Psoas muscle (tissue), 8 donors: ENCODE data around the gene AGFG2. TPM values are rescaled to one million over a fixed set of nuclear protein-coding genes. Genes with fewer than 3 reads are reported as not detected.

Experiments
- ATAC-seq, 4 donors: fragments of 200-7000 bp; cut with Tn5 transposase; one replicate each; pipeline ENCODE4 v1.9.1; 2020; ENCODE audit warnings: moderate library complexity in 3 of 4, mild to moderate bottlenecking in 2 of 4
- DNase-seq, 2 donors: peaks; one replicate each; pipeline ENCODE4 v3.0.0-alpha.2; 2020
- H3K27ac ChIP-seq: fragments of 200-600 bp; one replicate; pipeline ENCODE4 v1.8.0; 2022
- H3K27me3 ChIP-seq, 3 donors: fragments of 200-600 bp in 1 of 3; one replicate each; pipeline versions ENCODE4 v1.6.1 to v1.8.0; 2013 to 2022; ENCODE audit warnings: low read length in 2 of 3, mild to moderate bottlenecking in 2 of 3, moderate library complexity in 1 of 3; ENCODE audit not compliant: insufficient read depth in 3 of 3
- H3K36me3 ChIP-seq, 2 donors: fragments of 200-600 bp in 1 of 2; one replicate each; pipeline versions ENCODE4 v1.6.1 to v1.8.0; 2013 to 2022; ENCODE audit warnings: low read depth in 1 of 2, mild to moderate bottlenecking in 1 of 2, moderate library complexity in 1 of 2; ENCODE audit not compliant: insufficient read depth in 1 of 2
- H3K4me1 ChIP-seq: fragments of 200-600 bp; one replicate; pipeline ENCODE4 v1.8.0; 2022
- H3K4me3 ChIP-seq: fragments of 200-600 bp; one replicate; pipeline ENCODE4 v1.8.0; 2022; ENCODE audit warnings: mild to moderate bottlenecking
- H3K9me3 ChIP-seq: fragments of 200-600 bp; one replicate; pipeline ENCODE4 v1.8.0; 2022
- WGBS, 3 donors: extraction: QIAGEN DNeasy Blood & Tissue Kit; methylation state at CpG; one replicate each; pipeline versions ENCODE4 v1.1.6 to v1.1.7; 2013; 5-methylcytosine and 5-hydroxymethylcytosine counted together
- intact Hi-C, 2 donors: fragments of 100-400 bp; cut with DNase I; formaldehyde crosslinking; loops; one replicate each; pipeline versions ENCODE4 v1.11.0 to v1.14.2; 2022
- polyA plus RNA-seq, 3 donors: library from polyadenylated mRNA; stranded (reverse); fragments of 200-250 nt; gene quantifications; one replicate each; pipeline ENCODE4 v1.2.3, GENCODE V29; 2013
- total RNA-seq, 4 donors: library from RNA; stranded (reverse); fragmentation: NEBNext Ultra II Directional in 2 of 4; extraction: Animal tissue kit (Norgen Biotek cat#: 25700) in 2 of 4; gene quantifications; one replicate each; pipeline versions ENCODE4 v1.2.1 to v1.2.4, GENCODE V29; 2021 to 2023
- TF ChIP-seq, protein P1 (sequence below): fragments of 200-600 bp; IDR thresholded peaks from one replicate; pipeline ENCODE4 v1.8.0; 2022; ENCODE audit warnings: antibody characterized with exemption
- donor health status: healthy with polysubstance abuse.
- donor health status: DM: no; HTN: no; CAD: no; lungs with moderate emphysema.
- donor health status: Bipolar disorder and iron deficiency.
- donor health status: healthy.
- donor health status: DM: yes; HTN: yes; CAD: no.
- donor health status: DM: no; HTN: no; CAD: no.
- donor health status: DM: no; HTN: no; CAD: no.
- donor health status: DM: yes; HTN: yes; CAD: no.

Gene AGFG2
- total and polyA plus RNA-seq, 7 donors, result 4.8 to 14.7 (median 8.8) TPM

DNA sequence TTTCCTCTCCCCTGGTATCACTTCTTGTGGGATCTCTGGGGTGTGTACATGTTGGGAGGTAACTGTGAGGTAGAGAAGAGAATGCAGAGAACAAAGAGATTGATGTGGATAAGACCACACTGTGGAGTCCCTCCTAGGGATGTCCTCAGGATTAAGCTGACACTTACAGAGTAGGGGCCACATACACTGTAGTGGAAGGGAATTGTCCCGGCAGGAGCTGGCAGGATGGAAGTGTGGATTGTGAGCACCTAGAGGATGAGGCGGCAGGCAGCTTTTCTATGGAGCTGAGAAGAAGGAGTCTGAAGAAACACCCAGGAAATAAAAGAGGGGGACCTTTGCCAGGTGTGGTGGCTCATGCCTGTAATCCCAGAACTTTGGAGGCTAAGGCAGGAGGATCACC is 13.5 kb downstream of the AGFG2 start:
- peaks cover 7% of the 10 kb centered on the region for H3K4me1 ChIP-seq
- DNase-seq (no peak), ATAC-seq (no peak)
- 94 to 100% (median 100%) methylated on average over 2 of the region's 2 CpGs for WGBS, 3 donors
- intact Hi-C loops, result no loop called here
- H3K36me3 ChIP-seq, result peaks cover 10 to 54% of the 10 kb centered on the region in 2 donors
- H3K4me3 ChIP-seq, result no peak overlapping the region
- H3K27me3 ChIP-seq, result no peaks in the 10 kb centered on the region
- no peaks in the 10 kb centered on the region for H3K9me3 ChIP-seq
- no peak overlapping the region for H3K27ac ChIP-seq
- TF ChIP-seq, protein P1, sequence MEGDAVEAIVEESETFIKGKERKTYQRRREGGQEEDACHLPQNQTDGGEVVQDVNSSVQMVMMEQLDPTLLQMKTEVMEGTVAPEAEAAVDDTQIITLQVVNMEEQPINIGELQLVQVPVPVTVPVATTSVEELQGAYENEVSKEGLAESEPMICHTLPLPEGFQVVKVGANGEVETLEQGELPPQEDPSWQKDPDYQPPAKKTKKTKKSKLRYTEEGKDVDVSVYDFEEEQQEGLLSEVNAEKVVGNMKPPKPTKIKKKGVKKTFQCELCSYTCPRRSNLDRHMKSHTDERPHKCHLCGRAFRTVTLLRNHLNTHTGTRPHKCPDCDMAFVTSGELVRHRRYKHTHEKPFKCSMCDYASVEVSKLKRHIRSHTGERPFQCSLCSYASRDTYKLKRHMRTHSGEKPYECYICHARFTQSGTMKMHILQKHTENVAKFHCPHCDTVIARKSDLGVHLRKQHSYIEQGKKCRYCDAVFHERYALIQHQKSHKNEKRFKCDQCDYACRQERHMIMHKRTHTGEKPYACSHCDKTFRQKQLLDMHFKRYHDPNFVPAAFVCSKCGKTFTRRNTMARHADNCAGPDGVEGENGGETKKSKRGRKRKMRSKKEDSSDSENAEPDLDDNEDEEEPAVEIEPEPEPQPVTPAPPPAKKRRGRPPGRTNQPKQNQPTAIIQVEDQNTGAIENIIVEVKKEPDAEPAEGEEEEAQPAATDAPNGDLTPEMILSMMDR, result no peak

DNA sequence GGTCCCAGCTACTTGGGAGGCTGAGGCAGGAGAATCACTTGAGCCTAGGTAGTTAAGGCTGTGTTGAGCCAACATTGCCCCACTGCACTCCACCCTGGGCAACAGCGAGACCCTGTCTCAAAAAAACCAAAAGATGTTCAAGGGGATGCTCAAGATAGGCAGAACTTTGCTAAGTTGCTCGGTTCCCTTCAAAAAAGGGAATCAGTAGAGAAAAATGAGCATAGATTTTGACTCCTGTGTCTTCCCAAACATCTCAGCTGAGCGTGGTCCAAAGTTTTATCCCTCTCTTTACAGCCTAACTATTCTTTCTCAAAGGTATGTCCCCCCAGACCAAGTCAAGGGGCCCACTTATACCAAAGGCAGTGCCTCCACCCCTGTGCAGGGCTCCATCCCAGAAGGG is 14.0 kb downstream of the AGFG2 start:
- H3K4me1 ChIP-seq, result peaks cover 7% of the 10 kb centered on the region
- no peaks in the 10 kb centered on the region for H3K9me3 ChIP-seq
- DNase-seq, result no peak
- H3K4me3 ChIP-seq, result no peak overlapping the region
- TF ChIP-seq, protein P1, result no peak
- 95 to 98% (median 97%) methylated on average over 3 of the region's 3 CpGs for WGBS, 3 donors
- H3K36me3 ChIP-seq, result peaks cover 10 to 54% of the 10 kb centered on the region in 2 donors
- no peaks in the 10 kb centered on the region for H3K27me3 ChIP-seq
- no peak for ATAC-seq
- intact Hi-C loops, result no loop called here
- no peak overlapping the region for H3K27ac ChIP-seq

DNA sequence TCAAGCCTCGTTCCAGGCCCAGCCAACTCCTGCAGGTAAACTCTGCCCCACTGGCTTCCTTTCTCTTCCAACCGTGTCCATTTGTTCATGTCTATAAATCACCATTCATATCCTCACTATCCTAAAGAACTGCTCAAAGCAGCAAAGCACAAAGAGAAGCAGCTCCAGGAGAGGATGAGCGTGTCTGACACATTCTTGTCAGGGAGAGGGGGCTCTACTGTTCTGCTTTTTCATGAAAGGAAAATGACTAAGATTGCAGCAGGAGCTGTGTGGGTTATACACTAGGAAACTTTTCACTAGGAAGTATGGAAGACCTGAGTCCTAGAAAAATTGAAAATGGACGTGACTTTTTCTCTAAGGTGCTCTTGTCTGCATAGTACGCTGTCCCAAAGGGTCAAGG is 16.7 kb downstream of the AGFG2 start:
- H3K4me1 ChIP-seq, result no peaks in the 10 kb centered on the region
- DNase-seq (no peak), ATAC-seq (no peak)
- H3K36me3 ChIP-seq, result peaks cover 10 to 50% of the 10 kb centered on the region in 2 donors
- H3K4me3 ChIP-seq, result no peak overlapping the region
- WGBS, 3 donors, result 81 to 96% (median 87%) methylated on average over 5 of the region's 5 CpGs
- intact Hi-C loops, result no loop called here
- no peaks in the 10 kb centered on the region for H3K27me3 ChIP-seq
- H3K27ac ChIP-seq, result no peak overlapping the region
- TF ChIP-seq, protein P1, result no peak
- H3K9me3 ChIP-seq, result no peaks in the 10 kb centered on the region

DNA sequence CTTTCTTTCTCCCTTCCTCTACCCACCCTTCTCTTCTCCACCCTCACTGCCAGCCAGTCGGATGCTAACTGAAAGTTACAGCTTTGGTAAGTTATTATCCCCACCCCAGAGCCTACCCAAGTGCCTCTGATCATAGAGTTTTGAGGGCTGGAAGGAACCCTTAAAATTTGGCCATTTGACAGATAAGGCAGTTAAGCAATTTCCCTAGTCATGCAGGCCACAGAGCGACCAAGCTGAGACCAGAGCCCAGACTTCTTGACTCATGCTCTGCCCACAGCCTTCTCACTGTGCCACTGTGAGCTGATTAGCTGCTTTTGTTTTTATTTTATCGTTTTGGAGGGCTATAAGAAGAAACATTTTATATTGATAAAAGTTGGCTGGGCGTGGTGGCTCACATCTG is 17.5 kb downstream of the AGFG2 start:
- H3K36me3 ChIP-seq, result peaks cover 10 to 44% of the 10 kb centered on the region in 2 donors
- intact Hi-C loops, result no loop called here
- DNase-seq (no peak), ATAC-seq (no peak)
- H3K9me3 ChIP-seq, result no peaks in the 10 kb centered on the region
- H3K4me3 ChIP-seq, result no peak overlapping the region
- no peaks in the 10 kb centered on the region for H3K4me1 ChIP-seq
- no peak overlapping the region for H3K27ac ChIP-seq
- 76 to 84% (median 81%) methylated on average over 4 of the region's 4 CpGs for WGBS, 3 donors
- TF ChIP-seq, protein P1, result no peak
- no peaks in the 10 kb centered on the region for H3K27me3 ChIP-seq

DNA sequence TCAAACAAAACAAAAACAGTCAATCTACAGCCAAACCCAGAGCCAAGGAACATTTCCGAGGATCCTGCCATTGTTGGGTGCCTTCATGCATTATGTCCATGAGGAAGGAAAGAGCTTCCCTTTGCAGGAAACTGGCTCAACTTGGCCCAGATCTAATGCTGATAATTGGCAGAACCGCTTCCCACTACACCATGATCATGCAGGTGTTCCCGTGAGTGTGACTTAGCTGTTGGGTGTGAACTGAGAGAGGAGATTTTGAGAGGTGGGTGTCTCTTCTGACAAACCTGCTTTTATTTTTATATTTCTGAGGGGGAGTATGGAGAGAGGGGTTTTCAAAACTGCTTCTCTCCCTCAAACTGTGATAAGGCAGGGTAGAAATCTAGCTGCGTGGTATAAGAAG is 20.1 kb downstream of the AGFG2 start:
- Histone ChIP-seq H3K27me3 (no peaks in the 10 kb centered on the region), H3K27ac (no peak overlapping the region), H3K4me1 (no peaks in the 10 kb centered on the region), H3K36me3 (peaks cover 4 to 21% of the 10 kb centered on the region in 2 donors), H3K9me3 (no peaks in the 10 kb centered on the region), H3K4me3 (no peak overlapping the region)
- ATAC-seq (no peak), DNase-seq (no peak)
- 83 to 84% (median 84%) methylated on average over 4 of the region's 4 CpGs for WGBS, 3 donors
- intact Hi-C loops, result loop anchor here in 1 of 2 donors (1.0 kb wide), 1 partner anchor 90 kb away; no protein-coding TSS in a partner anchor
- TF ChIP-seq, protein P1, result no peak
